HEK293 (cell line): ENCODE data around the gene SPATA12.

Source experiments
- CTCF ChIA-PET: fragments of 350-600 bp; formaldehyde crosslinking; extraction: SDS; loops from one replicate; lab custom pipeline; 2021; ENCODE audit warnings: antibody characterized with exemption; lab: Yijun Ruan, JAX
- POLR2A ChIA-PET: fragments of 300-600 bp; formaldehyde crosslinking; extraction: SDS; loops from one replicate; lab custom pipeline; 2020; ENCODE audit warnings: antibody characterized with exemption, inconsistent platforms; lab: Yijun Ruan, JAX
- H3K27ac ChIP-seq: fragments of 200-500 bp; sonication (Bioruptor generic); 2 replicates; pipeline ENCODE4 v1.5.1; 2014; ENCODE audit warnings: low read depth, low read length, control low read depth, inconsistent platforms; ENCODE audit errors: extremely low read depth
- H3K36me3 ChIP-seq, 2 experiments: fragments of 200-500 bp in 1 of 2; sonication (Bioruptor generic) in 1 of 2; 1 replicate in 1 of 2; 2 replicates in 1 of 2; pipeline ENCODE4 v1.5.1; 2014 to 2017; ENCODE audit warnings: inconsistent platforms in 2 of 2, low read length in 2 of 2; ENCODE audit not compliant: control insufficient read depth in 2 of 2, insufficient read depth in 1 of 2
- H3K4me1 ChIP-seq: fragments of 200-500 bp; sonication (Bioruptor generic); 2 replicates; pipeline ENCODE4 v1.5.1; 2014; ENCODE audit warnings: mild to moderate bottlenecking, low read length, inconsistent platforms; ENCODE audit not compliant: control insufficient read depth, insufficient read depth
- H3K4me3 ChIP-seq: 2 replicates; pipeline ENCODE4 v1.5.1; 2011; ENCODE audit warnings: low read depth, mild to moderate bottlenecking, control low read depth, low read length, moderate library complexity
- H3K9me3 ChIP-seq: fragments of 200-500 bp; sonication (Bioruptor generic); 2 replicates; pipeline ENCODE4 v1.5.1; 2014; ENCODE audit warnings: low read depth, low read length, inconsistent platforms; ENCODE audit not compliant: control insufficient read depth, insufficient read depth
- EGR2 ChIP-seq: fragments of 450-650 bp; formaldehyde crosslinking; IDR thresholded peaks from 2 replicates; pipeline ENCODE4 v1.5.1; 2016; ENCODE audit warnings: low read depth, missing biosample characterization, missing genetic modification characterization
- FEZF1 ChIP-seq: fragments of 450-650 bp; formaldehyde crosslinking; IDR thresholded peaks from 2 replicates; pipeline ENCODE4 v1.5.1; 2016; ENCODE audit warnings: missing biosample characterization, missing genetic modification characterization
- GLIS1 ChIP-seq: fragments of 450-650 bp; formaldehyde crosslinking; IDR thresholded peaks from 2 replicates; pipeline ENCODE4 v1.5.1; 2016; ENCODE audit warnings: missing biosample characterization, missing genetic modification characterization
- HOXD13 ChIP-seq: sonication (generic); formaldehyde crosslinking; IDR thresholded peaks from 2 replicates; pipeline ENCODE4 v1.8.0; 2022; ENCODE audit warnings: missing genetic modification reagents, borderline replicate concordance
- KLF8 ChIP-seq: fragments of 450-650 bp; formaldehyde crosslinking; IDR thresholded peaks from 2 replicates; pipeline ENCODE4 v1.5.1; 2016; ENCODE audit warnings: missing biosample characterization, missing genetic modification characterization
- ZBTB17 ChIP-seq: fragments of 450-650 bp; formaldehyde crosslinking; IDR thresholded peaks from 2 replicates; pipeline ENCODE4 v1.5.1; 2016; ENCODE audit warnings: missing biosample characterization, missing genetic modification characterization
- ZNF146 ChIP-seq: fragments of 450-650 bp; formaldehyde crosslinking; IDR thresholded peaks from 2 replicates; pipeline ENCODE4 v1.5.1; 2016; ENCODE audit warnings: missing biosample characterization, missing genetic modification characterization
- ZNF239 ChIP-seq: fragments of 450-650 bp; formaldehyde crosslinking; IDR thresholded peaks from 2 replicates; pipeline ENCODE4 v1.5.1; 2016; ENCODE audit warnings: missing biosample characterization, missing genetic modification characterization
- ZNF37A ChIP-seq: fragments of 450-650 bp; IDR thresholded peaks from 2 replicates; pipeline ENCODE4 v1.5.1; 2018; ENCODE audit warnings: missing biosample characterization, missing genetic modification characterization
- ZNF48 ChIP-seq: fragments of 450-650 bp; formaldehyde crosslinking; IDR thresholded peaks from 2 replicates; pipeline ENCODE4 v1.5.1; 2016; ENCODE audit warnings: missing biosample characterization, missing genetic modification characterization
- ZNF501 ChIP-seq: fragments of 450-650 bp; formaldehyde crosslinking; IDR thresholded peaks from 2 replicates; pipeline ENCODE4 v1.5.1; 2016; ENCODE audit warnings: missing biosample characterization, missing genetic modification characterization
- ZNF521 ChIP-seq: fragments of 450-650 bp; formaldehyde crosslinking; IDR thresholded peaks from 2 replicates; pipeline ENCODE4 v1.5.1; 2017; ENCODE audit warnings: missing biosample characterization, mild to moderate bottlenecking, missing genetic modification characterization
- ZNF610 ChIP-seq: fragments of 450-650 bp; formaldehyde crosslinking; IDR thresholded peaks from 2 replicates; pipeline ENCODE4 v1.5.1; 2016; ENCODE audit warnings: missing biosample characterization, missing genetic modification characterization, borderline replicate concordance
- ZNF624 ChIP-seq: fragments of 450-650 bp; formaldehyde crosslinking; IDR thresholded peaks from 2 replicates; pipeline ENCODE4 v1.5.1; 2017; ENCODE audit warnings: missing biosample characterization, missing genetic modification characterization
- ZNF670 ChIP-seq: fragments of 450-650 bp; formaldehyde crosslinking; IDR thresholded peaks from 2 replicates; pipeline ENCODE4 v1.5.1; 2016; ENCODE audit warnings: missing biosample characterization, missing genetic modification characterization, low read depth
- ZNF701 ChIP-seq: fragments of 450-650 bp; formaldehyde crosslinking; IDR thresholded peaks from 2 replicates; pipeline ENCODE4 v1.5.1; 2016; ENCODE audit warnings: missing biosample characterization, missing genetic modification characterization
- ZNF707 ChIP-seq: fragments of 450-650 bp; formaldehyde crosslinking; IDR thresholded peaks from 2 replicates; pipeline ENCODE4 v1.5.1; 2016; ENCODE audit warnings: missing biosample characterization, missing genetic modification characterization
- ZNF843 ChIP-seq: fragments of 450-650 bp; formaldehyde crosslinking; IDR thresholded peaks from 2 replicates; pipeline ENCODE4 v1.5.1; 2016; ENCODE audit warnings: missing biosample characterization, missing genetic modification characterization
- ZSCAN23 ChIP-seq: fragments of 450-650 bp; formaldehyde crosslinking; IDR thresholded peaks from 2 replicates; pipeline ENCODE4 v1.5.1; 2016; ENCODE audit warnings: missing biosample characterization, missing genetic modification characterization
- TF ChIP-seq, protein P1 (sequence below): fragments of 450-650 bp; formaldehyde crosslinking; IDR thresholded peaks from 2 replicates; pipeline ENCODE4 v1.5.1; 2016; ENCODE audit warnings: missing biosample characterization, missing genetic modification characterization
- TF ChIP-seq, protein P2 (sequence below): fragments of 450-650 bp; formaldehyde crosslinking; IDR thresholded peaks from 2 replicates; pipeline ENCODE4 v1.5.1; 2017; ENCODE audit warnings: missing biosample characterization, mild to moderate bottlenecking, missing genetic modification characterization, moderate library complexity
- TF ChIP-seq, protein P3 (sequence below): fragments of 450-650 bp; IDR thresholded peaks from 2 replicates; pipeline ENCODE4 v1.5.1; 2018; ENCODE audit warnings: missing biosample characterization, mild to moderate bottlenecking, missing genetic modification characterization
- TF ChIP-seq, protein P4 (sequence below): fragments of 450-650 bp; formaldehyde crosslinking; IDR thresholded peaks from 2 replicates; pipeline ENCODE4 v1.5.1; 2016; ENCODE audit warnings: missing biosample characterization, missing genetic modification characterization
- TF ChIP-seq, protein P5 (sequence below): fragments of 450-650 bp; formaldehyde crosslinking; IDR thresholded peaks from 2 replicates; pipeline ENCODE4 v1.5.1; 2016; ENCODE audit warnings: missing biosample characterization, missing genetic modification characterization

Gene SPATA12

DNA sequence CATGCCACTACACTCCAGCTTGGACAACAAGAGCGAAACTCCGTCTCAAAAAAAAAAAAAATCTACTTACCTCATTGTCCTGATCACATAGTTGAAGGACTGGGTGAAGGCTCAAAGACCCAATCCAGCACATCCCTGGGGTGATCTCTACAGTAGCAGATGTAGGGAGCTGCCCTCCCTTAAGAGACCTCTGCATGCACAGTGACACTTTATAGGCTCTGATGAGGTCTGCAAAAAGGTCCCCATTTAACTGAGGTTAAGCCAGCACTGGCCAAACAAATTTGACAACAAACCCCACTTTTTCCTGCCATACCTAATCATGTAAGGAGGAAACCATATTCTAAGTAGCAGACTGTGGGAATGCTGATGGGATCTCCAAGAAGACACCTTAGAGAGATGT, 31.1 kb upstream of the SPATA12 start:
- TF ChIP-seq ZNF239 (peak; percentile 76; the same call in 1 of the 2 replicates), ZNF610 (tag by site-specific recombination) (no peak)
- Histone ChIP-seq H3K36me3 (no peaks in the 10 kb centered on the region), H3K4me3 (no peak overlapping the region), H3K9me3 (no peaks in the 10 kb centered on the region), H3K4me1 (peaks cover 8% of the 10 kb centered on the region), H3K27ac (no peak overlapping the region; the same call in 1 of the 2 replicates)
- POLR2A ChIA-PET = no interaction called here
- CTCF ChIA-PET = interaction anchor here (0.7 kb wide), 1 partner anchor 952 kb away, joined by 3 read pairs; no protein-coding TSS in a partner anchor

DNA sequence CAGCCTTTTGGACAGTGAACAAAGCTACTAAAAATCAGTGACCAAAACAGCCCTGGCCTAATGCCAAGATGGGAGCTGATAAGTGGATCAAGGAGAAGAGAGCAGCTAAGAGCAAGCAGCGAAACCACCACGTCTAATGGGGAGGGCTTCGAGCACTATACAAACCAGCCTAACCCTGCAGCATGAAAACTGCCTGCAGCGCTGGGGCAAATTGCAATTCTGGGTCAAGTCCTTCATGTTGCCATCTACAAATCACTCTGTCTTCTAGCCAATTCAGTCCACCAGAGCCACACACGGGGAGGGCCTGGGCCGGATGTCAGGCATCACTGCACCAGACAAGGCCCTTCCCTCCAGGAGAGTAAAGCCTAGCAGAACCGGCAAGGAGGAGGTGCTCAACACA, 30.5 kb upstream of the SPATA12 start:
- CTCF ChIA-PET = no interaction called here
- no peaks in the 10 kb centered on the region for H3K36me3 ChIP-seq
- H3K4me3 ChIP-seq = no peak overlapping the region
- no peaks in the 10 kb centered on the region for H3K9me3 ChIP-seq
- H3K4me1 ChIP-seq = peaks cover 8% of the 10 kb centered on the region
- TF ChIP-seq ZNF146 (no peak), ZNF48 (tag by site-specific recombination) (no peak), EGR2 (tag by site-specific recombination) (no peak), ZNF37A (tag by site-specific recombination) (no peak), FEZF1 (tag by site-specific recombination) (peak; percentile 49; the same call in 1 of the 2 replicates), KLF8 (tag by site-specific recombination) (no peak), HOXD13 (CRISPR knock-in tag) (no peak), ZBTB17 (0 out of 2 replicates have a peak, but pooled peaks have one; percentile 18), ZNF501 (tag by site-specific recombination) (no peak), GLIS1 (tag by site-specific recombination) (0 out of 2 replicates have a peak, but pooled peaks have one; percentile 25), ZNF701 (tag by site-specific recombination) (no peak), ZNF670 (tag by site-specific recombination) (no peak), ZNF521 (no peak), ZNF843 (tag by site-specific recombination) (no peak)
- TF ChIP-seq, protein P1, sequence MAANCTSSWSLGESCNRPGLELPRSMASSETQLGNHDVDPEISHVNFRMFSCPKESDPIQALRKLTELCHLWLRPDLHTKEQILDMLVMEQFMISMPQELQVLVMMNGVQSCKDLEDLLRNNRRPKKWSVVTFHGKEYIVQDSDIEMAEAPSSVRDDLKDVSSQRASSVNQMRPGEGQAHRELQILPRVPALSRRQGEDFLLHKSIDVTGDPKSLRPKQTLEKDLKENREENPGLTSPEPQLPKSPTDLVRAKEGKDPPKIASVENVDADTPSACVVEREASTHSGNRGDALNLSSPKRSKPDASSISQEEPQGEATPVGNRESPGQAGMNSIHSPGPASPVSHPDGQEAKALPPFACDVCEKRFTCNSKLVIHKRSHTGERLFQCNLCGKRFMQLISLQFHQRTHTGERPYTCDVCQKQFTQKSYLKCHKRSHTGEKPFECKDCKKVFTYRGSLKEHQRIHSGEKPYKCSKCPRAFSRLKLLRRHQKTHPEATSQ (tag by site-specific recombination) = no peak
- TF ChIP-seq, protein P2, sequence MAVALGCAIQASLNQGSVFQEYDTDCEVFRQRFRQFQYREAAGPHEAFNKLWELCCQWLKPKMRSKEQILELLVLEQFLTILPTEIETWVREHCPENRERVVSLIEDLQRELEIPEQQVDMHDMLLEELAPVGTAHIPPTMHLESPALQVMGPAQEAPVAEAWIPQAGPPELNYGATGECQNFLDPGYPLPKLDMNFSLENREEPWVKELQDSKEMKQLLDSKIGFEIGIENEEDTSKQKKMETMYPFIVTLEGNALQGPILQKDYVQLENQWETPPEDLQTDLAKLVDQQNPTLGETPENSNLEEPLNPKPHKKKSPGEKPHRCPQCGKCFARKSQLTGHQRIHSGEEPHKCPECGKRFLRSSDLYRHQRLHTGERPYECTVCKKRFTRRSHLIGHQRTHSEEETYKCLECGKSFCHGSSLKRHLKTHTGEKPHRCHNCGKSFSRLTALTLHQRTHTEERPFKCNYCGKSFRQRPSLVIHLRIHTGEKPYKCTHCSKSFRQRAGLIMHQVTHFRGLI (tag by site-specific recombination) = no peak
- TF ChIP-seq, protein P3, sequence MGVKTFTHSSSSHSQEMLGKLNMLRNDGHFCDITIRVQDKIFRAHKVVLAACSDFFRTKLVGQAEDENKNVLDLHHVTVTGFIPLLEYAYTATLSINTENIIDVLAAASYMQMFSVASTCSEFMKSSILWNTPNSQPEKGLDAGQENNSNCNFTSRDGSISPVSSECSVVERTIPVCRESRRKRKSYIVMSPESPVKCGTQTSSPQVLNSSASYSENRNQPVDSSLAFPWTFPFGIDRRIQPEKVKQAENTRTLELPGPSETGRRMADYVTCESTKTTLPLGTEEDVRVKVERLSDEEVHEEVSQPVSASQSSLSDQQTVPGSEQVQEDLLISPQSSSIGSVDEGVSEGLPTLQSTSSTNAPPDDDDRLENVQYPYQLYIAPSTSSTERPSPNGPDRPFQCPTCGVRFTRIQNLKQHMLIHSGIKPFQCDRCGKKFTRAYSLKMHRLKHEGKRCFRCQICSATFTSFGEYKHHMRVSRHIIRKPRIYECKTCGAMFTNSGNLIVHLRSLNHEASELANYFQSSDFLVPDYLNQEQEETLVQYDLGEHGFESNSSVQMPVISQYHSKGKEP = 0 out of 2 replicates have a peak, but pooled peaks have one; percentile 10
- TF ChIP-seq, all 188 proteins: peak for 4
- POLR2A ChIA-PET = no interaction called here
- no peak overlapping the region; the same call in 1 of the 2 replicates for H3K27ac ChIP-seq

DNA sequence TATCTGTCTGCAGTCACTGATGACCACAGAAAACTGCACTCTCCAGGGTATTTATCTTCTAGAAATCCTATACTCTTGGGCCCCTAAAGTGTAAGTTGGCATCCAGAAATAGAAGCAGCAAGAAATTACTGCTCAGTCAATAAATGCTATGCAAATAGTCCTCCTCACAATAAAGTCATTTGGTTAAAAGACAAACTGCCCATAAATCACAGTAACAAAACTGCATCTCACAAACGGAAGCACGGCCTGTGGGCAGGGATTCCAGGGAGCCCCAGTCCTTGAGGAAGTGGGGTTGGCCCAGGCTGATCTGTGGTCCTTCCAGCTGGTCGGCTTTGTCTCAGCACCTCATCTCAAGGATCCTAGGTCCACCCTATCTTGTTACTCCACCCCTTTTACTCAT, 29.7 kb upstream of the SPATA12 start:
- H3K4me3 ChIP-seq = no peak overlapping the region
- no peaks in the 10 kb centered on the region for H3K9me3 ChIP-seq
- H3K4me1 ChIP-seq = peaks cover 8% of the 10 kb centered on the region
- POLR2A ChIA-PET = no interaction called here
- no peak overlapping the region for H3K27ac ChIP-seq
- no peaks in the 10 kb centered on the region for H3K36me3 ChIP-seq
- CTCF ChIA-PET = no interaction called here
- TF ChIP-seq, protein P4, sequence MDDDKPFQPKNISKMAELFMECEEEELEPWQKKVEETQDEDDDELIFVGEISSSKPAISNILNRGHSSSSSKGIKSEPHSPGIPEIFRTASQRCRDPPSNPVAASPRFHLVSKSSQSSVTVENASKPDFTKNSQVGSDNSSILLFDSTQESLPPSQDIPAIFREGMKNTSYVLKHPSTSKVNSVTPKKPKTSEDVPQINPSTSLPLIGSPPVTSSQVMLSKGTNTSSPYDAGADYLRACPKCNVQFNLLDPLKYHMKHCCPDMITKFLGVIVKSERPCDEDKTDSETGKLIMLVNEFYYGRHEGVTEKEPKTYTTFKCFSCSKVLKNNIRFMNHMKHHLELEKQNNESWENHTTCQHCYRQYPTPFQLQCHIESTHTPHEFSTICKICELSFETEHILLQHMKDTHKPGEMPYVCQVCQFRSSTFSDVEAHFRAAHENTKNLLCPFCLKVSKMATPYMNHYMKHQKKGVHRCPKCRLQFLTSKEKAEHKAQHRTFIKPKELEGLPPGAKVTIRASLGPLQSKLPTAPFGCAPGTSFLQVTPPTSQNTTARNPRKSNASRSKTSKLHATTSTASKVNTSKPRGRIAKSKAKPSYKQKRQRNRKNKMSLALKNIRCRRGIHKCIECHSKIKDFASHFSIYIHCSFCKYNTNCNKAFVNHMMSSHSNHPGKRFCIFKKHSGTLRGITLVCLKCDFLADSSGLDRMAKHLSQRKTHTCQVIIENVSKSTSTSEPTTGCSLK (tag by site-specific recombination) = no peak
- TF ChIP-seq ZNF624 (tag by site-specific recombination) = no peak
- TF ChIP-seq ZSCAN23 (tag by site-specific recombination) = no peak
- TF ChIP-seq FEZF1 (tag by site-specific recombination) = peak; percentile 80
- no peak for TF ChIP-seq ZNF707
- TF ChIP-seq, protein P5, sequence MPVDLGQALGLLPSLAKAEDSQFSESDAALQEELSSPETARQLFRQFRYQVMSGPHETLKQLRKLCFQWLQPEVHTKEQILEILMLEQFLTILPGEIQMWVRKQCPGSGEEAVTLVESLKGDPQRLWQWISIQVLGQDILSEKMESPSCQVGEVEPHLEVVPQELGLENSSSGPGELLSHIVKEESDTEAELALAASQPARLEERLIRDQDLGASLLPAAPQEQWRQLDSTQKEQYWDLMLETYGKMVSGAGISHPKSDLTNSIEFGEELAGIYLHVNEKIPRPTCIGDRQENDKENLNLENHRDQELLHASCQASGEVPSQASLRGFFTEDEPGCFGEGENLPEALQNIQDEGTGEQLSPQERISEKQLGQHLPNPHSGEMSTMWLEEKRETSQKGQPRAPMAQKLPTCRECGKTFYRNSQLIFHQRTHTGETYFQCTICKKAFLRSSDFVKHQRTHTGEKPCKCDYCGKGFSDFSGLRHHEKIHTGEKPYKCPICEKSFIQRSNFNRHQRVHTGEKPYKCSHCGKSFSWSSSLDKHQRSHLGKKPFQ (tag by site-specific recombination) = no peak
